ENCODE results near the gene PTPN18. TPM values are rescaled to one million over a fixed set of nuclear protein-coding genes. Genes with fewer than 3 reads are reported as not detected.

The PTPN18 gene
- total RNA-seq, 2 experiments from 2014 or later, result 27.6 to 27.8 TPM

DNA sequence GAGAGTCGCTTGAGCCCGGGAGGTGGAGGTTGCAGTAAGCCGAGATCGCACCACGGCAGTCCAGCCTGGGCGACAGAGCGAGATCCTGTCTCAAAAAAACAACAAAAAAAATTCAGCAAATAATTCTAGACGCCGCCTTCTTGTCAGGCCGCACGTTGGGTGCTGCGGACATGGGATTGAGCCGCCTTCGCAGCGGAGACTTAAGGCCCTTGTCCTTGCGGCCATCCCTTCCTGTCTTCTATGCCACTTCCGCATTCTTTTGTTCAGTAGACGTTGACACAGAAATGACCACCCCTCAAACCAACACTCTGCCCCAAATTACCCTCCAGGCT, 15.8 kb downstream of the PTPN18 start:
- DNase-seq, result no peak
- TF ChIP-seq, protein P1, sequence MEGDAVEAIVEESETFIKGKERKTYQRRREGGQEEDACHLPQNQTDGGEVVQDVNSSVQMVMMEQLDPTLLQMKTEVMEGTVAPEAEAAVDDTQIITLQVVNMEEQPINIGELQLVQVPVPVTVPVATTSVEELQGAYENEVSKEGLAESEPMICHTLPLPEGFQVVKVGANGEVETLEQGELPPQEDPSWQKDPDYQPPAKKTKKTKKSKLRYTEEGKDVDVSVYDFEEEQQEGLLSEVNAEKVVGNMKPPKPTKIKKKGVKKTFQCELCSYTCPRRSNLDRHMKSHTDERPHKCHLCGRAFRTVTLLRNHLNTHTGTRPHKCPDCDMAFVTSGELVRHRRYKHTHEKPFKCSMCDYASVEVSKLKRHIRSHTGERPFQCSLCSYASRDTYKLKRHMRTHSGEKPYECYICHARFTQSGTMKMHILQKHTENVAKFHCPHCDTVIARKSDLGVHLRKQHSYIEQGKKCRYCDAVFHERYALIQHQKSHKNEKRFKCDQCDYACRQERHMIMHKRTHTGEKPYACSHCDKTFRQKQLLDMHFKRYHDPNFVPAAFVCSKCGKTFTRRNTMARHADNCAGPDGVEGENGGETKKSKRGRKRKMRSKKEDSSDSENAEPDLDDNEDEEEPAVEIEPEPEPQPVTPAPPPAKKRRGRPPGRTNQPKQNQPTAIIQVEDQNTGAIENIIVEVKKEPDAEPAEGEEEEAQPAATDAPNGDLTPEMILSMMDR (IDR thresholded peaks at IDR 0.05), result no peak
- Histone ChIP-seq H3K9me3 (ENCODE audit: control insufficient read depth in 1 of 2, insufficient read depth in 1 of 2, low read length in 2 of 2) (no peaks in the 10 kb centered on the region), H3K4me3 (ENCODE audit: low read length) (peak overlapping the region; percentile 76), H3K4me1 (ENCODE audit: insufficient read depth, low read length) (peaks cover 65% of the 10 kb centered on the region), H3K36me3 (ENCODE audit: insufficient read depth, low read length) (peaks cover 13% of the 10 kb centered on the region), H3K27me3 (ENCODE audit: control insufficient read depth in 1 of 2, insufficient read depth in 2 of 2, low read length in 2 of 2) (no peaks in the 10 kb centered on the region), H3K27ac (ENCODE audit: low read depth in 1 of 2, low read length in 2 of 2) (peak overlapping the region; percentile 70 to 80)
- CTCF ChIA-PET, result interaction anchor here (2.3 kb wide), 1 partner anchor 30 kb away, joined by 12 read pairs; the partner anchor contains the start of gene IMP4
- ATAC-seq (ENCODE audit: poor library complexity), result peak; percentile 3
- Mint-ChIP-seq H3K27me3 (no peaks in the 10 kb centered on the region), H3K27ac (peak overlapping the region; percentile 97), H3K4me1 (ENCODE audit: low read depth) (peaks cover 67% of the 10 kb centered on the region), H3K9me3 (no peaks in the 10 kb centered on the region), H3K36me3 (ENCODE audit: low read depth) (peaks cover 32% of the 10 kb centered on the region), H3K4me3 (peak overlapping the region; percentile 92)
- POLR2A ChIA-PET, result interaction anchor here (6.6 kb wide), 1 partner anchor 29 kb away, joined by 119 read pairs; the partner anchor contains the start of gene IMP4
- intact Hi-C loops (cut with DNase I, micrococcal nuclease), result loop anchor here (1.0 to 10.0 kb wide), 6 partner anchors 17 to 1123 kb away; partner anchors contain the start of genes IMP4 (in 2 of the 2), GPR148 (in 1 of the 2), MZT2A (in 1 of the 2) and MZT2B (in 1 of the 2)

DNA sequence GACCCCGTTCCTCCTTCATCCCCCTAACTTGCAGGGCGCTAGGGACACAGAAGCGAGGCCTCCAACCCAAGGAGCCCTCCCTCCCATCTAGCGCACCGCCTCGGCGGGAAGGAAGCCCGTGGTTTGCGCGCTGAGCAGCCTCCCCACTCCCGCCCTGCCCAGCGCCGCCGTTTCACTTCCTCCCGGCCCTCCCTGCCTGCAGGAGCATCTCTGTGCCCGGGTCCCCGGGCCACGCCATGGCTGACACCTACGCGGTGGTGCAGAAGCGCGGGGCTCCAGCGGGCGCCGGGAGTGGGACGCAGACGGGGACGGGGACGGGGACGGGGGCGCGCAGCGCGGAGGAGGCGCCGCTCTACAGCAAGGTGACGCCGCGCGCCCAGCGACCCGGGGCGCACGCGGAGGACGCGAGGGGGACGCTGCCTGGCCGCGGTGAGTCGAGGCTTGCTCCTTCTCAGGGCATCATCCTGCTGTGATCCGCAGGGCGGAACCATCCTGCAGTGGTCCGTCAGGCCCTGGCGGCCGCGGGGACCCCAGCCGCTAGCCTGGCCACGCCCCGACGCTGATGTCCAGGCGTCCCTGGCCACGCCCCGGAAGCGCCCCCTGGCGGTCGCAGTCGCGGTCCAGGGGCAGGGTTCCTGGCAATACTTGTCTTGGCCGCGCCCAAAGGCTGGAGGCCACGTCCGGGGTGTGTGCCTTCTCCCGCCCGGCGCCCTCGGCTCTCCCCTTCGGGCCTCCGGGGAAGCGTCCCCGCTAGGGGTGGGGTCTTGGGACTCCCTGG, 16.4 kb downstream of the PTPN18 start:
- TF ChIP-seq, protein P1 (IDR thresholded peaks at IDR 0.05), result peak; percentile 67
- ATAC-seq (ENCODE audit: poor library complexity) (peak; percentile 83), DNase-seq (peak; percentile 57 to 85 (median 72))
- H3K4me1 ChIP-seq (ENCODE audit: insufficient read depth, low read length), result peaks cover 71% of the 10 kb centered on the region
- H3K9me3 ChIP-seq (ENCODE audit: control insufficient read depth in 1 of 2, insufficient read depth in 1 of 2, low read length in 2 of 2), result no peaks in the 10 kb centered on the region
- Mint-ChIP-seq H3K4me1 (ENCODE audit: low read depth) (peaks cover 73% of the 10 kb centered on the region), H3K9me3 (no peaks in the 10 kb centered on the region), H3K27me3 (no peaks in the 10 kb centered on the region), H3K27ac (peak overlapping the region; percentile 97), H3K4me3 (peak overlapping the region; percentile 92), H3K36me3 (ENCODE audit: low read depth) (peaks cover 32% of the 10 kb centered on the region)
- peak overlapping the region; percentile 76 for H3K4me3 ChIP-seq (ENCODE audit: low read length)
- POLR2A ChIA-PET, result interaction anchor here (1.3 to 6.6 kb wide), 3 partner anchors 16 to 191 kb away, joined by 5 to 119 read pairs (median 6); partner anchors contain the start of genes IMP4, PTPN18 and SMPD4
- CTCF ChIA-PET, result interaction anchor here (0.8 to 2.3 kb wide), 3 partner anchors 11 to 30 kb away, joined by 4 to 12 read pairs (median 4); partner anchors contain the start of genes IMP4 and PTPN18
- H3K27me3 ChIP-seq (ENCODE audit: control insufficient read depth in 1 of 2, insufficient read depth in 2 of 2, low read length in 2 of 2), result no peaks in the 10 kb centered on the region
- intact Hi-C loops (cut with DNase I, micrococcal nuclease), result loop anchor here (1.0 to 10.0 kb wide), 5 partner anchors 30 to 1123 kb away; partner anchors contain the start of genes IMP4 (in 2 of the 2), GPR148 (in 1 of the 2), MZT2A (in 1 of the 2) and MZT2B (in 1 of the 2)
- H3K27ac ChIP-seq (ENCODE audit: low read depth in 1 of 2, low read length in 2 of 2), result peak overlapping the region; percentile 70 to 80
- H3K36me3 ChIP-seq (ENCODE audit: insufficient read depth, low read length), result peaks cover 14% of the 10 kb centered on the region
